Effector memory CD4-positive, alpha-beta T cell (primary cell): ENCODE results near the gene CCIN.

Experiments used
- DNase-seq, 3 donors: peaks; one replicate each; pipeline ENCODE4 v3.0.0-alpha.2; 2020
- H3K27ac ChIP-seq: 2 replicates; pipeline ENCODE4 v1.7.0; 2013; ENCODE audit warnings: mild to moderate bottlenecking, low read length, moderate library complexity; ENCODE audit not compliant: insufficient read depth, poor library complexity, severe bottlenecking
- H3K27me3 ChIP-seq: replicated peaks from 2 replicates; pipeline ENCODE4 v1.7.0; 2013; ENCODE audit warnings: mild to moderate bottlenecking, low read length; ENCODE audit not compliant: insufficient read depth, control insufficient read depth, poor library complexity, severe bottlenecking
- H3K36me3 ChIP-seq: 2 replicates; pipeline ENCODE4 v1.7.0; 2013; ENCODE audit warnings: mild to moderate bottlenecking, low read length, moderate library complexity; ENCODE audit not compliant: control insufficient read depth, insufficient read depth
- H3K4me1 ChIP-seq: 2 replicates; pipeline ENCODE4 v1.7.0; 2013; ENCODE audit warnings: low read length, mild to moderate bottlenecking; ENCODE audit not compliant: control insufficient read depth, insufficient read depth, poor library complexity, severe bottlenecking
- H3K4me3 ChIP-seq: 2 replicates; pipeline ENCODE4 v1.7.0; 2013; ENCODE audit warnings: low read length, low read depth, mild to moderate bottlenecking; ENCODE audit not compliant: insufficient read depth, poor library complexity, severe bottlenecking
- H3K9me3 ChIP-seq: 2 replicates; pipeline ENCODE4 v1.7.0; 2013; ENCODE audit warnings: mild to moderate bottlenecking, low read length, moderate library complexity; ENCODE audit not compliant: control insufficient read depth
- total RNA-seq, 3 donors: gene quantifications; one replicate each; lab custom pipeline; 2026; lab: John Stamatoyannopoulos, UW

CCIN gene
- 0.77 to 1.3 (median 1.2) reads per million in 3 donors for total RNA-seq

DNA sequence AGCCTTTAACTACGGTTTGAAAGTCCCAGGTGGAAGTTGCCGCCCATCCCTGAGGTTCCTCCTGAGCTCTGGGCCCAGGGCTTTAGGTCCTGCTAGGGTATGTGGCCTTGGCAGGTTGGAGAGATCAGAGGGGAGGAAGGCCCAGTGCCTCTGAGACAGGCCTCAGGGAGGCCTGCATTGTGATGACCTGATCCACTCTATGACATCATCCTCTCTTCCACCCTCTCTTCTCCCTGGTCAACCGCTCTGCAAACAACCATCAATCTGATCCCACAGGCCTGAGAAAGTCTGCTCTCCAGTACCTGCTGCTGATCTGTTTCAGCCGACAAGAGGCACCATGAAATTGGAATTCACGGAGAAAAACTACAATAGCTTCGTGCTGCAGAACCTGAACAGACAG lies at the start of gene CCIN:
Gene CCIN (plus strand): TSS at position 223 of the 400 bp plus-strand sequence. CDS start 115 bp downstream, at position 338.
- Histone ChIP-seq H3K27ac (no peak within 1 kb of the TSS), H3K27me3 (no peaks in the 10 kb centered on the region), H3K36me3 (no peaks in the 10 kb centered on the region), H3K9me3 (no peaks in the 10 kb centered on the region), H3K4me3 (no peak within 1 kb of the TSS), H3K4me1 (peaks cover 5% of the 10 kb centered on the region)
- no peak for DNase-seq

DNA sequence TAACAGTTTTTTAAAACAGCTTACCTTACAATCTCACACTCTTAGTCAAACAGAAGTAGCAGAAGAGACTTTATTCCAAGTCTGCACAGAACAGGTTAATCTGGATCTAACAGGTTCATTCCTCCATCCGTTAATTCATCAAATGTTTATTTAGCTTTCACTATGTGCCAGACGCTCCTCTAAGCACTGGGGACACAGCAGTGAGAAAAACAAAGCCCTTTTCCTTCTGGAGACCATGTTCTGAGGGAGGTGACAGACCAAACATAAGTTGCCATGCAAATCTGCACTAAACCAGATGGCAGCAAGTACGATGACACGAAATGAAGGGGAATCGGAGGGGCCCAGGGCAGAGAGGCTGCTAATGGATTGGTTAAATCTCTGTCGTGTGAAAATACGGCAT lies 49.7 kb upstream of the CCIN start:
- no peaks in the 10 kb centered on the region for H3K4me1 ChIP-seq
- no peak overlapping the region for H3K4me3 ChIP-seq
- H3K9me3 ChIP-seq = no peaks in the 10 kb centered on the region
- H3K27me3 ChIP-seq = no peaks in the 10 kb centered on the region
- H3K36me3 ChIP-seq = peaks cover 6% of the 10 kb centered on the region
- H3K27ac ChIP-seq = no peak overlapping the region
- DNase-seq = no peak

DNA sequence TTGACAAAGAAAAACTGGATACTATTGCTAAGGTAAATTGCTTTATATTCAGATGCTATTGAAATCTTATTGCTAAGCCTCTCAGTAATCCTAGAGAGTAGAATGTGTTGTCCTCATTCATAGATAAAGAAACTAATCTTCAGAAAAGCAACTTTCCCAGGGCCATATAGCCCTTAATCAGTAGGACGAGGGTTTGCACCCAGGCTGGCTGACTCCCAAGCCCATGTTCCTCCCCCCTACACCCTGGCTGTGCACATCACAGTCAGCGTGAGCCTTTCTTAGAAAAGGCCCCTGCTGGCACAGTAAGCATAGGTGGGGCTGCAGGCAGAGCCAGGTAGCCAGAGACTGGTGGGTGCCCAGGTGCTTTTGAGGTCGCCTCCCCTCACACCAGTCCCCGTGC lies 48.5 kb upstream of the CCIN start:
- Histone ChIP-seq H3K27me3 (no peaks in the 10 kb centered on the region), H3K4me3 (no peak overlapping the region), H3K36me3 (peaks cover 6% of the 10 kb centered on the region), H3K27ac (no peak overlapping the region), H3K9me3 (no peaks in the 10 kb centered on the region), H3K4me1 (no peaks in the 10 kb centered on the region)
- DNase-seq = no peak

DNA sequence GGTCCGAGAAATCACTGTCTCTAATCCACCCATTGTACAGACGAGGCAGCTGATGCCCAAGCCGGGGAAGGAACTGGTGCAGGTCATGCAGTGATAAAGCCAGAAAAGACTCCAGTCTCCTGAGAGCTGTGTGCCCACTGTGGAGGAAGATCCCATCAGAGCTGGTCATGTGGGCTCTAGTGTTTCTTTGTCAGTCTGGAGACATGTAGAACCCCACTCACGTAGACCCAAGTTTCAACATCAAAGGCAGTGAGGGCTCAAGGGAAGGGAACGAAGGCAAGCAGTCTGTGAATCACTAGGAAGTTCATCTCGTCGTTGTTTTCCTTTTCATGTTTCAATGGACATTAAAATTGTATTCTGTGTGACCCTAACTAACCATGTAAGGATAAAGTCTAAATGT lies 47.2 kb upstream of the CCIN start:
- Histone ChIP-seq H3K9me3 (no peaks in the 10 kb centered on the region), H3K4me1 (peaks cover 4% of the 10 kb centered on the region), H3K27me3 (no peaks in the 10 kb centered on the region), H3K36me3 (peaks cover 6% of the 10 kb centered on the region), H3K27ac (no peak overlapping the region), H3K4me3 (no peak overlapping the region)
- no peak for DNase-seq

DNA sequence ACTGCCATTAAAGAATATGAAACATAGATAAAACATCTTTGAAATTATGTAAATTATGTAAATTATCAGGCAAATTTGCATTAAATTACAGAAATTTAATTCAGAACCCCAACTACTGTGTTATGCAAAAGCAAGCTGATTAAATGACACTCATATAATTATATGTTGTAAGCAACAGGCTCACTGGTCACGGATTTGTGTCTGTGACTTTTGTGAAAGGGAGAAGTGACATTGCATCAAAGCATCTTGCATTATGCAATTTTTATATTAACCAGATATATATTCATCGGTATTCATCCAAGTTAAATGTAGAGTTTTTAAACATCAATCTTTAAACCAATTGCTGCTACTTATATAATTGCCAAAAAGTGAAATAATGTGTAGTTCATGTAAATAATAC lies 45.7 kb upstream of the CCIN start:
- Histone ChIP-seq H3K4me3 (no peak overlapping the region), H3K4me1 (peaks cover 14% of the 10 kb centered on the region), H3K27ac (no peak overlapping the region), H3K27me3 (no peaks in the 10 kb centered on the region), H3K9me3 (no peaks in the 10 kb centered on the region), H3K36me3 (peaks cover 2% of the 10 kb centered on the region)
- DNase-seq = no peak

DNA sequence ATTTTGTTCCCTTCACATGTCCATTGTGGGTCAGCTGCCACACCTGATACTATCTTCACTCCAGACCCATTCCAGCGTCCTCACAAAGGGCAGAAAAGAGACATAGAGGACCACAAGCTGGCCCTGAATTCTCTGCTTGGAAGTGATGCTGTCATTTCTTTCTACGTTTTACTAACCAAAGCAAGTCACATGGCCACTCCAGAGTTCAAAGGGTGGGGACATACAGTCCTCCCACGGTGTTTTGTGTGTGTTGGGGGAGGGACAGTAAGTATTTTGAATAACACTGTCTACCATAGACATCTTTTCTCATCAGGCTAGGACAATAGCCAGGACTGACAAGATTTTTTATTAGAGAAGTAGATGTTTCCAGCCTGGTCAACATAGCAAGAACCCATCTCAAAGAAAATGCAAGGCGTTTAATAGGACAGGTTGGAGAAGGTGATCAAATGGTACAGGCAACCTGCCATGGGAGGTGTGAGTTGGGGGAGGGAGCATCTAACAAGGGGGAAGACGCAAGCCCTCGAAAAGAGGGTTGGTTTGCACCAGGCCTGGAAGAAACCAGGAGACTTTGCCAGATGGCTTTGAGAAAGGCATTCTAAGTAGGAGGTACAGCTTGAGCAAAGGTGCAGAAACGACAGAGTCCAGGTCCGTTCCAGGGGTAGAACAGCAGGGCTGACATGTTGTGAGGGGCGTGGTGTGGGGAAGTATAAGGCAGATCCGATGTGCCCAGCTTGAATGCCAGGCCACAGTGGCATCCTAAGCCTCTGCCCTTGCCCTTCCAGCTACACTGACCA lies 43.9 kb upstream of the CCIN start:
- Histone ChIP-seq H3K4me3 (no peak overlapping the region), H3K9me3 (no peaks in the 10 kb centered on the region), H3K27me3 (no peaks in the 10 kb centered on the region), H3K4me1 (peaks cover 14% of the 10 kb centered on the region), H3K27ac (no peak overlapping the region), H3K36me3 (no peaks in the 10 kb centered on the region)
- DNase-seq = no peak

DNA sequence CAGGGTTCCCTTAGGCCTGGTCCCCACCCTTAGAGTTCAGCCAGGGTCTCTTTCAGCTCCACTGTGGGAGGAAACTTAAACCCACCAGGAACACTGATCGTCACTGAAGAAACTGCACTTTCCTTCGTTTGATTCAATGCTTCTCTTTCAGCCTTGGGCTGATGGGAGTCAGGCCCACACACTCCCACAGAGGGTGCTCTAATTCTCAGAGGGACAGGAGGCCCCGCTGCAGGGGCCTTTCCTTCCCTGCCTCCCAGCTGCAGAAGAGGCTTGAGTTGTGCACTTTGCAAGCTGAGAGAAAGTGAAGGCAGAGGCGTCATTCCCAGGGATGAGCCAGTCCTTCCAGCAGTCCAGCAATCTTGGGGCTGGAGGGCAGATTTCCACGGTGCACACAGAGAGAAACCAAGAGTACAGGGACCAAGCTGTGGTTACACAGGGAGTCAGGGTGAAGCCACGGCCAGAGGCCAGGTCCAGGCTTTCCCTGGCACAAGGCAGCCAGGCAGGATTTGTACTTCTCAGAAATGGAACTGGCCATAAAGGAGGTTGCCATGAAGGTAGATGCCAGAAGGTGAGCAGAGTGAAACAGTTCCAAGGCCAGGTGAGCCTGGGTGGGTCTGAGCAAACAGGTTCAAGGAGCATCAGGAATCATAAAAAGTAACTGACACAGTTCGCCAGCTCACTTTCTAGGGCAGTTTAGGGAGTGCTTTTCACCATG lies 43.0 kb upstream of the CCIN start:
- no peaks in the 10 kb centered on the region for H3K36me3 ChIP-seq
- H3K27ac ChIP-seq = no peak overlapping the region
- H3K4me3 ChIP-seq = no peak overlapping the region
- H3K9me3 ChIP-seq = no peaks in the 10 kb centered on the region
- DNase-seq = no peak
- H3K4me1 ChIP-seq = peaks cover 14% of the 10 kb centered on the region
- no peaks in the 10 kb centered on the region for H3K27me3 ChIP-seq

DNA sequence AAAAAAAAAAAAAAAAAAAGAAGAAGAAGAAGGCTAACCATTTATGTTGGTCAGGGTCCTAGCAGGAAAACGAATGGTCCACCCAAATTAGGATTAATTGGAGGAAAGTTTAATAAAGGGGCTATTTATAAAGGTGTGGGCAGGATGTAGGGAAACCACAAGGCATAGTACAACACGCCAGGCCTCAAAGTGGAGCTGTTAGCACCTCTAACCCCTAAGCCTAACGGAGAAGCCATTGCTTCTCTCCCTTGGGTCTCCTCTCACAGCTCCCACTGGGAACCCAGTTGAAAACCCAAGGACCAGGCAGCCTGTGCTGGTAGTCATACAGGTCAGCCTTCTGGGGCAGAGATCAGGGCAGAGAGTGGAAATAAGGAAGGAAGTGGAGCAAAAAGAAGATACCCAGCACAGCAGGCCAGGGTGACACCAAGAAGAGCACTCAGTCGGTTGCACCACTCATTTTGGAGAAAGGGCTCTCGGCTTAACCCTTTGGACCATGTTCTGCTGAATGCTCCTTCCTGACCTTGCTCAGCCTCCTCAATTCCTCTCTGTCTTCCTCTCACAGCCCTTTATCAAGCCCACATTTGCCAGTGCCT lies 41.4 kb upstream of the CCIN start:
- Histone ChIP-seq H3K4me3 (no peak overlapping the region), H3K27me3 (no peaks in the 10 kb centered on the region), H3K27ac (no peak overlapping the region), H3K9me3 (no peaks in the 10 kb centered on the region), H3K36me3 (no peaks in the 10 kb centered on the region), H3K4me1 (peaks cover 14% of the 10 kb centered on the region)
- DNase-seq = no peak

DNA sequence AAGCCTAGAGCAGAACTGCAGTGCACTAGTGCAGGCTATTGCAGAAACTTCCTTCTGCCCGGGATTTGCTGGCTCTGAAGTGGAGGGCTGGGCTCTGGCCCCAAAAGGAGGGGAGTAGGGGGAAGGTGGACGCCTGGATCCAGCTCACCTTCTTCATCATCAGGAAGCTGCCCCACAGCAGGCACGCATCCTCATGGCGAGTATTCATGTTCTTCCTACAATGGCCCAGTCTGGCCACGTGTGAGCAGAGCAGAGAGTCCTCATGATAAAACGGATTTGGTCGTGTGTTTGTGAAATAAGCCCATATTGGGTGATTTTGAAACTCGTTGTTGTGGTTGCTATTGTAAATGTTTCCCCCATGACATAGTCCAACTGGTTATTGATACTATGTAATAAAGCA lies 40.8 kb upstream of the CCIN start:
- no peak for DNase-seq
- H3K27ac ChIP-seq = no peak overlapping the region
- H3K36me3 ChIP-seq = no peaks in the 10 kb centered on the region
- no peak overlapping the region for H3K4me3 ChIP-seq
- H3K4me1 ChIP-seq = peaks cover 14% of the 10 kb centered on the region
- H3K9me3 ChIP-seq = no peaks in the 10 kb centered on the region
- no peaks in the 10 kb centered on the region for H3K27me3 ChIP-seq

DNA sequence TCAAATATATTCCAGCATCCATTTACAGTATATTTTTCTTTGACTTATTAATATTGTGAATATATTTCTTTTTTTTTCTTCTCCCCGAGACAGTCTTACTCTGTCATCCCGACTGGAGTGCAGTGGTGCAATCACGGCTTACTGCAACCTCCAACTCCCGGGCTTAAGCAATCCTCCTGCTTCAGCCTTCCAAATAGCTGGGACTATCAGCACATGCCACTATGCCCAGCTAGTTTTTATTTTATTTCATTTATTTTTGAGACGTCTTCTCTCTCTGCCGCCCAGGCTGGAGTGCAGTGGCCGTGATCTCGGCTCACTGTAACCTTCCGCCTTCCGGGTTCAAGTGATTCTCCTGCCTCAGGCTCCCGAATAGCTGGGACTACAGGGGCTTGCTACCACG lies 40.0 kb upstream of the CCIN start:
- peaks cover 14% of the 10 kb centered on the region for H3K4me1 ChIP-seq

More for the DNA sequence above, 40.0 kb upstream of the CCIN start:
- Histone ChIP-seq H3K36me3 (no peaks in the 10 kb centered on the region), H3K4me3 (no peak overlapping the region), H3K9me3 (no peaks in the 10 kb centered on the region), H3K27ac (no peak overlapping the region), H3K27me3 (no peaks in the 10 kb centered on the region)
- no peak for DNase-seq
